ENCODE results near the gene ARSH. TPM values are rescaled to one million over a fixed set of nuclear protein-coding genes. Genes with fewer than 3 reads are reported as not detected.
"Not testable (repeated sequence)": the region's sequence is repeated elsewhere in the genome, so short reads cannot be mapped to it uniquely, and the experiment has no call there.

ARSH gene
- total RNA-seq, 2 donors from 2014 or later: not detected

GRCh38 chrX:3024176-3024575, 17.8 kb downstream of the ARSH start:
- ATAC-seq (no peak), DNase-seq (no peak)
- intact Hi-C loops (cut with DNase I, micrococcal nuclease): no loop called here

GRCh38 chrX:3026074-3026815, 19.9 kb downstream of the ARSH start:
- DNase-seq: no peak
- peak; percentile 91 for ATAC-seq
- intact Hi-C loops (cut with DNase I, micrococcal nuclease): no loop called here

GRCh38 chrX:3029129-3029528, 22.8 kb downstream of the ARSH start:
- intact Hi-C loops (cut with DNase I, micrococcal nuclease): no loop called here
- DNase-seq (no peak), ATAC-seq (no peak)

GRCh38 chrX:3037218-3037617, 30.9 kb downstream of the ARSH start:
- intact Hi-C loops (cut with DNase I, micrococcal nuclease): no loop called here
- ATAC-seq: no peak
- DNase-seq: no peak

- intact Hi-C loops (cut with DNase I, micrococcal nuclease): no loop called here
- ATAC-seq: no peak
- no peak for DNase-seq
Measured at GRCh38 chrX:3044196-3044595, 37.9 kb downstream of the ARSH start.

GRCh38 chrX:3044671-3045070, 38.3 kb downstream of the ARSH start:
- ATAC-seq: no peak
- no peak for DNase-seq
- intact Hi-C loops (cut with DNase I, micrococcal nuclease): no loop called here

- DNase-seq (no peak), ATAC-seq (peak; percentile 27)
- intact Hi-C loops (cut with DNase I, micrococcal nuclease): no loop called here
Measured at GRCh38 chrX:3046253-3047240, 40.2 kb downstream of the ARSH start.

- DNase-seq (peak; percentile 42 to 59), ATAC-seq (peak; percentile 97)
- intact Hi-C loops (cut with DNase I, micrococcal nuclease): not testable (repeated sequence)
Measured at GRCh38 chrX:3050523-3051175, 44.3 kb downstream of the ARSH start.

- DNase-seq (peak; percentile 6 to 32), ATAC-seq (peak; percentile 67)
- intact Hi-C loops (cut with DNase I, micrococcal nuclease): no loop called here
Measured at GRCh38 chrX:3052860-3053259, 46.5 kb downstream of the ARSH start.

- intact Hi-C loops (cut with DNase I, micrococcal nuclease): no loop called here
- ATAC-seq (no peak), DNase-seq (no peak)
Measured at GRCh38 chrX:3066555-3066954, 60.2 kb downstream of the ARSH start.

- no peak for ATAC-seq
Measured at GRCh38 chrX:3075959-3076358, 69.6 kb downstream of the ARSH start.

GRCh38 chrX:3076416-3076991, 70.2 kb downstream of the ARSH start:
- ATAC-seq: no peak
- intact Hi-C loops (cut with DNase I, micrococcal nuclease): no loop called here

More at GRCh38 chrX:3075959-3076358, 69.6 kb downstream of the ARSH start:
- no peak for DNase-seq
- intact Hi-C loops (cut with DNase I, micrococcal nuclease): no loop called here

More at GRCh38 chrX:3076416-3076991, 70.2 kb downstream of the ARSH start:
- no peak for DNase-seq

Other genes starting within 250 kb of the ARSH start
- 10 to 100 TPM; 11.3 to 23.4 TPM for gene GYG2, start 177.6 kb upstream of the ARSH start, total RNA-seq
- 100 to 1,000 TPM in 1 of 2 donors, 10 to 100 TPM in 1; 93.1 to 104 TPM for gene ARSD, start 77.2 kb upstream of the ARSH start, total RNA-seq
- gene ARSF, start 34.9 kb downstream of the ARSH start, total RNA-seq: not detected